GM19238 (cell line): ENCODE measurements around the gene SIRPB1.
"Not testable (repeated sequence)": the region's sequence is repeated elsewhere in the genome, so short reads cannot be mapped to it uniquely, and the experiment has no call there.

Experiments
- DNase-seq: peaks from one replicate; pipeline ENCODE4 v3.0.0; 2011; ENCODE audit warnings: low spot score; ENCODE audit not compliant: insufficient read length

The SIRPB1 gene

GRCh38 chr20:1637226-1637625 lies 17.4 kb upstream of the SIRPB1 start:
- DNase-seq = no peak

- DNase-seq = no peak
Observed at GRCh38 chr20:1636621-1637020, 16.8 kb upstream of the SIRPB1 start.

GRCh38 chr20:1635291-1635979 lies 15.6 kb upstream of the SIRPB1 start:
- DNase-seq = no peak

GRCh38 chr20:1633535-1633934 lies 13.7 kb upstream of the SIRPB1 start:
- no peak for DNase-seq

- DNase-seq = no peak
Observed at GRCh38 chr20:1632178-1632577, 12.4 kb upstream of the SIRPB1 start.

- DNase-seq = no peak
Observed at GRCh38 chr20:1631309-1632151, 11.7 kb upstream of the SIRPB1 start.

GRCh38 chr20:1630186-1630585 lies 10.4 kb upstream of the SIRPB1 start:
- DNase-seq = no peak

GRCh38 chr20:1629321-1629720 lies 9.5 kb upstream of the SIRPB1 start:
- no peak for DNase-seq

GRCh38 chr20:1628621-1629020 lies 8.8 kb upstream of the SIRPB1 start:
- DNase-seq = no peak

- DNase-seq = no peak
Observed at GRCh38 chr20:1627200-1627550, 7.4 kb upstream of the SIRPB1 start.

- DNase-seq = no peak
Observed at GRCh38 chr20:1626528-1627199, 6.9 kb upstream of the SIRPB1 start.

- DNase-seq = no peak
Observed at GRCh38 chr20:1625083-1625690, 5.4 kb upstream of the SIRPB1 start.

GRCh38 chr20:1623501-1624205 lies 3.8 kb upstream of the SIRPB1 start:
- DNase-seq = no peak

GRCh38 chr20:1622450-1622849 lies 2.6 kb upstream of the SIRPB1 start:
- DNase-seq = no peak

- DNase-seq = no peak
Observed at GRCh38 chr20:1621316-1621715, 1.5 kb upstream of the SIRPB1 start.

GRCh38 chr20:1618954-1619540 lies 762 bp downstream of the SIRPB1 start:
- no peak for DNase-seq

- no peak for DNase-seq
Observed at GRCh38 chr20:1618479-1618878, 1.3 kb downstream of the SIRPB1 start.

- DNase-seq = no peak
Observed at GRCh38 chr20:1616858-1617434, 2.9 kb downstream of the SIRPB1 start.

GRCh38 chr20:1610404-1610803 lies 9.4 kb downstream of the SIRPB1 start:
- not testable (repeated sequence) for DNase-seq

GRCh38 chr20:1608678-1609347 lies 11.0 kb downstream of the SIRPB1 start:
- DNase-seq = not testable (repeated sequence)
